Heart left ventricle (tissue), 16 donors: ENCODE data around the gene TMEFF1. TPM values are rescaled to one million over a fixed set of nuclear protein-coding genes. Genes with fewer than 3 reads are reported as not detected.
A peak's percentile ranks its signal among the peaks of the same experiment; 100 is the strongest.

Source experiments
- ATAC-seq, 4 donors: fragments of 200-7000 bp; cut with Tn5 transposase; one replicate each; pipeline ENCODE4 v1.9.1; 2020 to 2022; ENCODE audit warnings: moderate library complexity in 4 of 4, mild to moderate bottlenecking in 3 of 4, moderate number of reproducible peaks in 1 of 4
- DNase-seq, 5 donors: peaks; one replicate each; pipeline ENCODE4 v3.0.0-alpha.2; 2020
- H3K27ac ChIP-seq, 12 donors: fragments of 200-600 bp; sonication (generic) in 4 of 12; one replicate each; pipeline versions ENCODE4 v1.5.0 to v1.8.0; 2016 to 2022; ENCODE audit warnings: mild to moderate bottlenecking in 2 of 12
- H3K27me3 ChIP-seq, 9 donors: fragments of 200-600 bp; sonication (generic) in 2 of 9; one replicate each; pipeline versions ENCODE4 v1.5.1 to v1.8.0; 2016 to 2022; ENCODE audit warnings: mild to moderate bottlenecking in 3 of 9
- H3K36me3 ChIP-seq, 9 donors: fragments of 200-600 bp; sonication (generic) in 2 of 9; one replicate each; pipeline versions ENCODE4 v1.5.0 to v1.8.0; 2018 to 2022; ENCODE audit warnings: mild to moderate bottlenecking in 2 of 9
- H3K4me1 ChIP-seq, 12 donors: fragments of 200-600 bp; sonication (generic) in 4 of 12; one replicate each; pipeline versions ENCODE4 v1.5.0 to v1.8.0; 2016 to 2022; ENCODE audit warnings: mild to moderate bottlenecking in 3 of 12
- H3K4me3 ChIP-seq, 12 donors: fragments of 200-600 bp; sonication (generic) in 4 of 12; one replicate each; pipeline versions ENCODE4 v1.5.0 to v1.8.0; 2017 to 2022; ENCODE audit warnings: mild to moderate bottlenecking in 9 of 12, moderate library complexity in 4 of 12
- H3K9me3 ChIP-seq, 12 donors: fragments of 200-600 bp; sonication (generic) in 4 of 12; one replicate each; pipeline versions ENCODE4 v1.5.0 to v1.8.0; 2016 to 2022; ENCODE audit warnings: mild to moderate bottlenecking in 1 of 12
- POLR2A ChIP-seq, 2 donors: fragments of 450-650 bp; IDR thresholded peaks; one replicate each; pipeline ENCODE4 v1.6.1; 2017; ENCODE audit warnings: antibody characterized with exemption in 2 of 2, mild to moderate bottlenecking in 2 of 2, moderate library complexity in 2 of 2
- WGBS, 4 donors: extraction: QIAGEN DNeasy Blood & Tissue Kit in 2 of 4; methylation state at CpG; one replicate each; pipeline versions ENCODE4 v1.1.5 to v1.1.7; 2013 to 2018; 5-methylcytosine and 5-hydroxymethylcytosine counted together
- intact Hi-C, 10 donors: fragments of 100-400 bp; cut with DNase I; formaldehyde crosslinking; loops; one replicate each; pipeline versions ENCODE4 v1.11.1 to v1.14.2; 2022
- polyA plus RNA-seq, 2 donors: library from polyadenylated mRNA; stranded (reverse); fragments of 200-250 nt; gene quantifications; one replicate each; pipeline ENCODE4 v1.2.3, GENCODE V29; 2013
- total RNA-seq, 9 donors: library from RNA; depleted of rRNA in 2 of 9; stranded (reverse); fragments of >200 nt in 2 of 9; fragmentation: NEBNext Ultra II Directional in 3 of 9; extraction: Animal tissue kit (Norgen Biotek cat#: 25700) in 3 of 9; gene quantifications; one replicate each; pipeline versions ENCODE4 v1.1.0 to v1.2.4, GENCODE V29; 2016 to 2023
- TF ChIP-seq, protein P1 (sequence below), 12 donors: fragments of 200-600 bp; sonication (generic) in 4 of 12; IDR thresholded peaks; one replicate each; pipeline versions ENCODE4 v1.5.0 to v1.8.0; 2018 to 2022; ENCODE audit warnings: antibody characterized with exemption in 12 of 12, mild to moderate bottlenecking in 5 of 12
- donor health status: ischemic (EF 13 %, LVEDD 7.1; RV severe dilation, severe dysfunction).
- donor health status: healthy with polysubstance abuse.
- donor health status: DM: no; HTN: yes; CAD: no.
- donor health status: DM: no; HTN: no; CAD: no.
- donor health status: ischemic (EF 25% LVEDD 6.9; RV normal size, moderate dysfunction).
- donor health status: ischemic (EF 25% LVEDD 5.7; RV mildly dilated, moderate dysfunction).
- donor health status: healthy.
- donor health status: DM: yes; HTN: yes; CAD: no.
- donor health status: ischemic (EF 35%, LVEDD 5.7; RV mildly dilated, moderate dysfunction).
- donor health status: nonischemic (EF 11% LVEDD 7.7; RV severe dilation, severe dysfunction).
- donor health status: DM: yes; HTN: yes; CAD: no.
- donor health status: PGD.
- donor health status: ischemic (EF 29% LVEDD 5.4; RV normal size, mild dysfunction).
- donor health status: nonischemic (EF 23%, LVEDD 6.1; RV moderate dilation, normal function).

TMEFF1 gene
- total and polyA plus RNA-seq, 11 donors, result 0.03 to 1.1 (median 0.19) TPM; not detected in 4

- no peaks in the 10 kb centered on the region for H3K9me3 ChIP-seq
- H3K36me3 ChIP-seq, result no peaks in the 10 kb centered on the region
- DNase-seq (peak in 3 of 5 donors; percentile 16 to 63 (median 21)), ATAC-seq (peak in 3 of 4 donors; percentile 13 to 65 (median 60))
- intact Hi-C loops, result no loop called here
- peak overlapping the region in 1 of 12 donors; percentile 11 for H3K27ac ChIP-seq
- 0 to 1% (median 1%) methylated on average over 19 to 108 of the region's 108 CpGs for WGBS, 4 donors
- peaks cover 0 to 25% (median 0%) of the 10 kb centered on the region in 9 donors for H3K27me3 ChIP-seq
- no peak for TF ChIP-seq POLR2A (IDR thresholded peaks at IDR 0.05)
- TF ChIP-seq, protein P1, sequence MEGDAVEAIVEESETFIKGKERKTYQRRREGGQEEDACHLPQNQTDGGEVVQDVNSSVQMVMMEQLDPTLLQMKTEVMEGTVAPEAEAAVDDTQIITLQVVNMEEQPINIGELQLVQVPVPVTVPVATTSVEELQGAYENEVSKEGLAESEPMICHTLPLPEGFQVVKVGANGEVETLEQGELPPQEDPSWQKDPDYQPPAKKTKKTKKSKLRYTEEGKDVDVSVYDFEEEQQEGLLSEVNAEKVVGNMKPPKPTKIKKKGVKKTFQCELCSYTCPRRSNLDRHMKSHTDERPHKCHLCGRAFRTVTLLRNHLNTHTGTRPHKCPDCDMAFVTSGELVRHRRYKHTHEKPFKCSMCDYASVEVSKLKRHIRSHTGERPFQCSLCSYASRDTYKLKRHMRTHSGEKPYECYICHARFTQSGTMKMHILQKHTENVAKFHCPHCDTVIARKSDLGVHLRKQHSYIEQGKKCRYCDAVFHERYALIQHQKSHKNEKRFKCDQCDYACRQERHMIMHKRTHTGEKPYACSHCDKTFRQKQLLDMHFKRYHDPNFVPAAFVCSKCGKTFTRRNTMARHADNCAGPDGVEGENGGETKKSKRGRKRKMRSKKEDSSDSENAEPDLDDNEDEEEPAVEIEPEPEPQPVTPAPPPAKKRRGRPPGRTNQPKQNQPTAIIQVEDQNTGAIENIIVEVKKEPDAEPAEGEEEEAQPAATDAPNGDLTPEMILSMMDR (IDR thresholded peaks at IDR 0.05), result no peak
- H3K4me1 ChIP-seq, result peaks cover 0 to 15% (median 1%) of the 10 kb centered on the region in 12 donors
- H3K4me3 ChIP-seq, result peak overlapping the region; percentile 42 to 86 (median 62)
These were observed 530 bp downstream of the TMEFF1 start for GRCh38 chr9:100473276-100474081.

DNA sequence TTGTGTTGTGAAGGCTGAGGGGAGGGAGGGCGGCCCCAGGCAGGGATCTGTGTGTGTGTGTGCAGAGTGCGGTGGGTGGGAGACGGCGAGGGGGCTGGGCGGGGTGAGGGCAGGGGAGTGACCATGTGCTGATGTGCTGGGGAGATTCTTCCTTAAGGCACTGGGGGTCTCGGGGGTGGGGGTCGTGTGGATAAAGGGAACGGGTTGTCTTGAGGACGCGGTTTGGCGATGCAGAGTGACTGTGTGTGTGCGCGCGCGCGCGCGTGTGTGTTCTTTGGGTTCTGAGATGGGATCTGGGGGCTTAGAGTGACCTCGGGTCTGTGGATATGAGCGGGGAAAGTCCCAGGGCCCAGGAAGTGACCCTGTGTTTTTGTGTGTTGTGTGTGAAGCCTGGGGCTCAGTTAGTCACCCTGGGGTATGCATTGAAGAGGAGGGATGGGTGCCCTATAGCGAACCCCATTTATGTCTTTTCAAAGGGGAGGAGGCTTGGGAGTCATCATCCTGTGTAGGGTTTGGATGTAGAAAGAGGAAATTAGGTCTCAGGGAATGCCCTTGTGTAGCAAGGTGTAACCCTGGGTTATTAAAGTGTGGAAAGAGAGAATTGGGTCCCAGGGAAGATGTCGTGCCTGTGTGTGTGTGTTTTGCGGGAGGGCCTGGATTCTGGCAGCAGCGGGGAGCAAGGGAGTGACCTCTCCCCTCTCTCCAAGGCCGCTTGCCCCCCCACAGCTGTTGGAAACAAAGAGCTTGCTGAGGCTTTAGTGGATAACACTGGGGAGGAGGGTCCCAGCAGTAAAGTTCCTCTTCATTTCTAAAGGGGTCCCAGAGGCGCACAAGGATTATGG, 1.4 kb downstream of the TMEFF1 start:
- no peak overlapping the region for H3K27ac ChIP-seq
- H3K27me3 ChIP-seq, result peaks cover 0 to 25% (median 0%) of the 10 kb centered on the region in 9 donors
- H3K36me3 ChIP-seq, result no peaks in the 10 kb centered on the region
- H3K9me3 ChIP-seq, result no peaks in the 10 kb centered on the region
- intact Hi-C loops, result no loop called here
- 34 to 38% (median 34%) methylated on average over 26 of the region's 26 CpGs for WGBS, 4 donors
- H3K4me3 ChIP-seq, result peak overlapping the region; percentile 42 to 86 (median 62)
- ATAC-seq (peak in 1 of 4 donors; percentile 35), DNase-seq (peak in 1 of 5 donors; percentile 5)
- peaks cover 0 to 15% (median 1%) of the 10 kb centered on the region in 12 donors for H3K4me1 ChIP-seq
- TF ChIP-seq, protein P1 (IDR thresholded peaks at IDR 0.05), result no peak
- no peak for TF ChIP-seq POLR2A (IDR thresholded peaks at IDR 0.05)

GRCh38 chr9:100474924-100475276, 2.0 kb downstream of the TMEFF1 start:
- Histone ChIP-seq H3K9me3 (peaks cover 0 to 2% (median 0%) of the 10 kb centered on the region in 12 donors), H3K27ac (no peak overlapping the region), H3K27me3 (peaks cover 0 to 25% (median 0%) of the 10 kb centered on the region in 9 donors), H3K4me3 (no peak overlapping the region), H3K36me3 (no peaks in the 10 kb centered on the region), H3K4me1 (peaks cover 0 to 15% (median 1%) of the 10 kb centered on the region in 12 donors)
- ATAC-seq (no peak), DNase-seq (no peak)
- intact Hi-C loops, result no loop called here
- WGBS, 4 donors, result 94 to 96% (median 95%) methylated on average over 4 of the region's 4 CpGs
- TF ChIP-seq POLR2A (IDR thresholded peaks at IDR 0.05), result no peak
- TF ChIP-seq, protein P1 (IDR thresholded peaks at IDR 0.05), result no peak

DNA sequence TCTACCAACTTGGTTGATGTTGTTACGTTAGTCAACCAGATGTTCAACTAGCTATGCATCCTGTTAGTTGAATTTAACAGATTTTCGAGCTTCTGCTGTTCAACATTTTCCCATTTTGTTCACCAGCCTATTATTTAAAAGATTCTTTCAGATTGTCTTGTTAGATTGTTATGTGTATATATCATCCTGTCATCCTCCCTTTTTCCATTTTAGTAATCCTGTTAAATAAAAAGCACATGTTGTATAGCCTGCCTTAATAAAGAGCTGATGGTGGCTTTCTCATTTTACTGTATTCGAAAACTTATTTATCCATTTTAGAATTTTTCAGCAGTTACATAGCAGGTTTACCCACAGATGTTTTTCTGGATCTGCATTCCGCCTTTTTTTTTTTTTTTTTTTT, 4.3 kb downstream of the TMEFF1 start:
- Histone ChIP-seq H3K36me3 (no peaks in the 10 kb centered on the region), H3K27me3 (peaks cover 0 to 19% (median 0%) of the 10 kb centered on the region in 9 donors), H3K9me3 (peaks cover 0 to 5% (median 0%) of the 10 kb centered on the region in 12 donors), H3K4me1 (peaks cover 0 to 15% (median 1%) of the 10 kb centered on the region in 12 donors), H3K27ac (no peak overlapping the region), H3K4me3 (no peak overlapping the region)
- intact Hi-C loops, result no loop called here
- TF ChIP-seq, protein P1 (IDR thresholded peaks at IDR 0.05), result no peak
- TF ChIP-seq POLR2A (IDR thresholded peaks at IDR 0.05), result no peak
- ATAC-seq (no peak), DNase-seq (no peak)
- 96 to 98% (median 97%) methylated on average over 4 of the region's 4 CpGs for WGBS, 4 donors
